ENCODE measurements around the gene ZNF25.

The ZNF25 gene

DNA sequence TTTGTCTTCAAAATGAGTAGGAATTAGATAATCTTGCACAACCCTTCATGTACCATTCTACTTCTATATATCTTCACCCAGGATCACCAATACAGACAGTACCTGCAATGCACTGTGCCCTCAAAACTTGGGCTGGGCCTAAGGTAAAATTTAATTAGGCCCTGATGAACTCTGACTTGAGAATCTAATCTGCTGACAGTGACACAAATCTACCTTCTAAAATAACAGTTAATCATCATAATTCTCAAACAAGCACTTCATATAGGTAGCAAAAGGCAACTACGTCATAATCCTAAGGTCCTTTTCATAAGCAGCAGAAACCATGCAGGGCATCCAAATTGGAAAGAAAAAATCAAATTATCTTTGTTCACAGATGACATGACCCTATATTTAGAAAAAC lies 4.1 kb downstream of the ZNF25 start:
- ATAC-seq, result no peak
- TF ChIP-seq ZNF565 (CRISPR knock-in tag; conservative IDR thresholded peaks at IDR 0.05; ENCODE audit: low read depth) (no peak), PPARA (CRISPR knock-in tag; IDR thresholded peaks at IDR 0.05; ENCODE audit: borderline replicate concordance) (no peak), RARB (CRISPR knock-in tag; IDR thresholded peaks at IDR 0.05) (no peak), ZFP30 (CRISPR knock-in tag; IDR thresholded peaks at IDR 0.05) (no peak), BACH2 (CRISPR knock-in tag; IDR thresholded peaks at IDR 0.05; ENCODE audit: borderline replicate concordance) (no peak), ARNTL (CRISPR knock-in tag; IDR thresholded peaks at IDR 0.05; ENCODE audit: borderline replicate concordance, low read depth) (no peak), CSDC2 (CRISPR knock-in tag; IDR thresholded peaks at IDR 0.05) (no peak), OSR1 (CRISPR knock-in tag; IDR thresholded peaks at IDR 0.05) (no peak), ISL1 (CRISPR knock-in tag; IDR thresholded peaks at IDR 0.05) (no peak), ESRRG (CRISPR knock-in tag; IDR thresholded peaks at IDR 0.05) (no peak), ZC3H10 (CRISPR knock-in tag; IDR thresholded peaks at IDR 0.05) (no peak), ZNF8 (CRISPR knock-in tag; IDR thresholded peaks at IDR 0.05) (no peak)
- TF ChIP-seq, protein P1, sequence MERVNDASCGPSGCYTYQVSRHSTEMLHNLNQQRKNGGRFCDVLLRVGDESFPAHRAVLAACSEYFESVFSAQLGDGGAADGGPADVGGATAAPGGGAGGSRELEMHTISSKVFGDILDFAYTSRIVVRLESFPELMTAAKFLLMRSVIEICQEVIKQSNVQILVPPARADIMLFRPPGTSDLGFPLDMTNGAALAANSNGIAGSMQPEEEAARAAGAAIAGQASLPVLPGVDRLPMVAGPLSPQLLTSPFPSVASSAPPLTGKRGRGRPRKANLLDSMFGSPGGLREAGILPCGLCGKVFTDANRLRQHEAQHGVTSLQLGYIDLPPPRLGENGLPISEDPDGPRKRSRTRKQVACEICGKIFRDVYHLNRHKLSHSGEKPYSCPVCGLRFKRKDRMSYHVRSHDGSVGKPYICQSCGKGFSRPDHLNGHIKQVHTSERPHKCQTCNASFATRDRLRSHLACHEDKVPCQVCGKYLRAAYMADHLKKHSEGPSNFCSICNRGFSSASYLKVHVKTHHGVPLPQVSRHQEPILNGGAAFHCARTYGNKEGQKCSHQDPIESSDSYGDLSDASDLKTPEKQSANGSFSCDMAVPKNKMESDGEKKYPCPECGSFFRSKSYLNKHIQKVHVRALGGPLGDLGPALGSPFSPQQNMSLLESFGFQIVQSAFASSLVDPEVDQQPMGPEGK (CRISPR knock-in tag; IDR thresholded peaks at IDR 0.05; ENCODE audit: borderline replicate concordance), result no peak
- TF ChIP-seq, protein P2, sequence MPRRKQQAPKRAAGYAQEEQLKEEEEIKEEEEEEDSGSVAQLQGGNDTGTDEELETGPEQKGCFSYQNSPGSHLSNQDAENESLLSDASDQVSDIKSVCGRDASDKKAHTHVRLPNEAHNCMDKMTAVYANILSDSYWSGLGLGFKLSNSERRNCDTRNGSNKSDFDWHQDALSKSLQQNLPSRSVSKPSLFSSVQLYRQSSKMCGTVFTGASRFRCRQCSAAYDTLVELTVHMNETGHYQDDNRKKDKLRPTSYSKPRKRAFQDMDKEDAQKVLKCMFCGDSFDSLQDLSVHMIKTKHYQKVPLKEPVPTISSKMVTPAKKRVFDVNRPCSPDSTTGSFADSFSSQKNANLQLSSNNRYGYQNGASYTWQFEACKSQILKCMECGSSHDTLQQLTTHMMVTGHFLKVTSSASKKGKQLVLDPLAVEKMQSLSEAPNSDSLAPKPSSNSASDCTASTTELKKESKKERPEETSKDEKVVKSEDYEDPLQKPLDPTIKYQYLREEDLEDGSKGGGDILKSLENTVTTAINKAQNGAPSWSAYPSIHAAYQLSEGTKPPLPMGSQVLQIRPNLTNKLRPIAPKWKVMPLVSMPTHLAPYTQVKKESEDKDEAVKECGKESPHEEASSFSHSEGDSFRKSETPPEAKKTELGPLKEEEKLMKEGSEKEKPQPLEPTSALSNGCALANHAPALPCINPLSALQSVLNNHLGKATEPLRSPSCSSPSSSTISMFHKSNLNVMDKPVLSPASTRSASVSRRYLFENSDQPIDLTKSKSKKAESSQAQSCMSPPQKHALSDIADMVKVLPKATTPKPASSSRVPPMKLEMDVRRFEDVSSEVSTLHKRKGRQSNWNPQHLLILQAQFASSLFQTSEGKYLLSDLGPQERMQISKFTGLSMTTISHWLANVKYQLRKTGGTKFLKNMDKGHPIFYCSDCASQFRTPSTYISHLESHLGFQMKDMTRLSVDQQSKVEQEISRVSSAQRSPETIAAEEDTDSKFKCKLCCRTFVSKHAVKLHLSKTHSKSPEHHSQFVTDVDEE (CRISPR knock-in tag; IDR thresholded peaks at IDR 0.05), result no peak
- TF ChIP-seq, protein P3, sequence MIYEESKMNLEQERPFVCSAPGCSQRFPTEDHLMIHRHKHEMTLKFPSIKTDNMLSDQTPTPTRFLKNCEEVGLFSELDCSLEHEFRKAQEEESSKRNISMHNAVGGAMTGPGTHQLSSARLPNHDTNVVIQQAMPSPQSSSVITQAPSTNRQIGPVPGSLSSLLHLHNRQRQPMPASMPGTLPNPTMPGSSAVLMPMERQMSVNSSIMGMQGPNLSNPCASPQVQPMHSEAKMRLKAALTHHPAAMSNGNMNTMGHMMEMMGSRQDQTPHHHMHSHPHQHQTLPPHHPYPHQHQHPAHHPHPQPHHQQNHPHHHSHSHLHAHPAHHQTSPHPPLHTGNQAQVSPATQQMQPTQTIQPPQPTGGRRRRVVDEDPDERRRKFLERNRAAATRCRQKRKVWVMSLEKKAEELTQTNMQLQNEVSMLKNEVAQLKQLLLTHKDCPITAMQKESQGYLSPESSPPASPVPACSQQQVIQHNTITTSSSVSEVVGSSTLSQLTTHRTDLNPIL (CRISPR knock-in tag; IDR thresholded peaks at IDR 0.05; ENCODE audit: low read depth), result no peak
- TF ChIP-seq, protein P4, sequence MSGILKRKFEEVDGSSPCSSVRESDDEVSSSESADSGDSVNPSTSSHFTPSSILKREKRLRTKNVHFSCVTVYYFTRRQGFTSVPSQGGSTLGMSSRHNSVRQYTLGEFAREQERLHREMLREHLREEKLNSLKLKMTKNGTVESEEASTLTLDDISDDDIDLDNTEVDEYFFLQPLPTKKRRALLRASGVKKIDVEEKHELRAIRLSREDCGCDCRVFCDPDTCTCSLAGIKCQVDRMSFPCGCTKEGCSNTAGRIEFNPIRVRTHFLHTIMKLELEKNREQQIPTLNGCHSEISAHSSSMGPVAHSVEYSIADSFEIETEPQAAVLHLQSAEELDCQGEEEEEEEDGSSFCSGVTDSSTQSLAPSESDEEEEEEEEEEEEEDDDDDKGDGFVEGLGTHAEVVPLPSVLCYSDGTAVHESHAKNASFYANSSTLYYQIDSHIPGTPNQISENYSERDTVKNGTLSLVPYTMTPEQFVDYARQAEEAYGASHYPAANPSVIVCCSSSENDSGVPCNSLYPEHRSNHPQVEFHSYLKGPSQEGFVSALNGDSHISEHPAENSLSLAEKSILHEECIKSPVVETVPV (CRISPR knock-in tag; IDR thresholded peaks at IDR 0.05), result no peak

DNA sequence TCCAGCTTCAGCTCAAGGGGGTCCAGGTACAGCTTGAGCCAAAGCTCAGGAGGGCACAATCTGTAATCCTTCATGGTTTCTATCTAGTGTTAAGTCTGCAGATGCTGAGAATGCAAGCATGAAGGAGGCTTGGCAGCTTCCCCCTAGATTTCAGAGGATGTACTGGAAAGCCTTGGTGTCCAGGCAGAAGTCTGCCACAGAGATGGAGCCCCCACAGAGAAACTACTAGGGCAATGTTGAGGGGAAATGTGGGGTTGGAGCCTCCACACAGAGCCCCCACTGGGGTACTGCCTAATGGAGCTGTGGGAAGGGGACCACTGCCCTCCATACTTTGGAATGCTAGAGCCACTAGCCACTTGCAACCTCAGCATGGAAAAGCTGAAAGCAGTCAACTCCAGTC lies 11.4 kb downstream of the ZNF25 start:
- ATAC-seq, result no peak
- TF ChIP-seq PPARA (CRISPR knock-in tag; IDR thresholded peaks at IDR 0.05; ENCODE audit: borderline replicate concordance) (no peak), ZNF70 (CRISPR knock-in tag; IDR thresholded peaks at IDR 0.05) (no peak), GLIS3 (CRISPR knock-in tag; IDR thresholded peaks at IDR 0.05) (no peak), ZNF565 (CRISPR knock-in tag; conservative IDR thresholded peaks at IDR 0.05; ENCODE audit: low read depth) (no peak), ZNF8 (CRISPR knock-in tag; IDR thresholded peaks at IDR 0.05) (no peak), ZFP30 (CRISPR knock-in tag; IDR thresholded peaks at IDR 0.05) (no peak), ZFP3 (CRISPR knock-in tag; IDR thresholded peaks at IDR 0.05) (no peak), ESRRG (CRISPR knock-in tag; IDR thresholded peaks at IDR 0.05) (no peak), BACH2 (CRISPR knock-in tag; IDR thresholded peaks at IDR 0.05; ENCODE audit: borderline replicate concordance) (no peak), ISL1 (CRISPR knock-in tag; IDR thresholded peaks at IDR 0.05) (no peak), RARB (CRISPR knock-in tag; IDR thresholded peaks at IDR 0.05) (no peak), OSR1 (CRISPR knock-in tag; IDR thresholded peaks at IDR 0.05) (no peak), TOX (CRISPR knock-in tag; IDR thresholded peaks at IDR 0.05; ENCODE audit: borderline replicate concordance) (no peak), ARNTL (CRISPR knock-in tag; IDR thresholded peaks at IDR 0.05; ENCODE audit: borderline replicate concordance, low read depth) (no peak), ZC3H10 (CRISPR knock-in tag; IDR thresholded peaks at IDR 0.05) (no peak)
- TF ChIP-seq, protein P4 (CRISPR knock-in tag; IDR thresholded peaks at IDR 0.05), result no peak
- TF ChIP-seq, protein P3 (CRISPR knock-in tag; IDR thresholded peaks at IDR 0.05; ENCODE audit: low read depth), result no peak
- TF ChIP-seq, protein P5, sequence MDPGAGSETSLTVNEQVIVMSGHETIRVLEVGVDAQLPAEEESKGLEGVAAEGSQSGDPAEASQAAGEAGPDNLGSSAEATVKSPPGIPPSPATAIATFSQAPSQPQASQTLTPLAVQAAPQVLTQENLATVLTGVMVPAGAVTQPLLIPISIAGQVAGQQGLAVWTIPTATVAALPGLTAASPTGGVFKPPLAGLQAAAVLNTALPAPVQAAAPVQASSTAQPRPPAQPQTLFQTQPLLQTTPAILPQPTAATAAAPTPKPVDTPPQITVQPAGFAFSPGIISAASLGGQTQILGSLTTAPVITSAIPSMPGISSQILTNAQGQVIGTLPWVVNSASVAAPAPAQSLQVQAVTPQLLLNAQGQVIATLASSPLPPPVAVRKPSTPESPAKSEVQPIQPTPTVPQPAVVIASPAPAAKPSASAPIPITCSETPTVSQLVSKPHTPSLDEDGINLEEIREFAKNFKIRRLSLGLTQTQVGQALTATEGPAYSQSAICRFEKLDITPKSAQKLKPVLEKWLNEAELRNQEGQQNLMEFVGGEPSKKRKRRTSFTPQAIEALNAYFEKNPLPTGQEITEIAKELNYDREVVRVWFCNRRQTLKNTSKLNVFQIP (CRISPR knock-in tag; IDR thresholded peaks at IDR 0.05; ENCODE audit: borderline replicate concordance, low read depth), result no peak
- TF ChIP-seq, protein P2 (CRISPR knock-in tag; IDR thresholded peaks at IDR 0.05), result no peak

Measured in SK-N-SH treated with all-trans-retinoic acid at 6 μM for 48 hours (cell line).